ENCODE data around the gene MALT1. TPM values are rescaled to one million over a fixed set of nuclear protein-coding genes. Genes with fewer than 3 reads are reported as not detected.
A peak's percentile ranks its signal among the peaks of the same experiment; 100 is the strongest.

The MALT1 gene
- total RNA-seq, 1 experiment from 2014 or later = 24.2 TPM

GRCh38 chr18:58777471-58777870 is 106.2 kb downstream of the MALT1 start:
- intact Hi-C loops (cut with micrococcal nuclease) = no loop called here
- no peak overlapping the region for H2AFZ ChIP-seq (ENCODE audit: low read length)
- H3K9ac ChIP-seq (ENCODE audit: low read length) = no peak overlapping the region
- H3K4me3 ChIP-seq (ENCODE audit: low read length) = no peak overlapping the region
- no peak overlapping the region for H3K4me2 ChIP-seq (ENCODE audit: low read length)
- no peaks in the 10 kb centered on the region for H3F3A ChIP-seq (ENCODE audit: low read length, unreplicated experiment)
- TF ChIP-seq CTCF (conservative IDR thresholded peaks at IDR 0.05; ENCODE audit: low read depth, low read length) (no peak), EZH2 (IDR thresholded peaks at IDR 0.05; ENCODE audit: low read length, unreplicated experiment) (no peak), EZH2phosphoT487 (IDR thresholded peaks at IDR 0.05; ENCODE audit: borderline replicate concordance, low read length) (no peak)
- POLR2A ChIA-PET (ENCODE audit: unreplicated experiment) = no interaction called here
- H3K79me2 ChIP-seq (ENCODE audit: low read length) = no peaks in the 10 kb centered on the region
- no peaks in the 10 kb centered on the region for H3K27me3 ChIP-seq (ENCODE audit: low read length)
- CTCF ChIA-PET = no interaction called here
- H3K4me1 ChIP-seq (ENCODE audit: insufficient read depth, low read length) = peaks cover 3% of the 10 kb centered on the region; the same call in 1 of the 2 replicates
- no peaks in the 10 kb centered on the region for H3K9me2 ChIP-seq (replicated peaks; ENCODE audit: low read length)
- DNase-seq (no peak), ATAC-seq (no peak)
- H3K36me3 ChIP-seq (ENCODE audit: low read depth, low read length) = no peaks in the 10 kb centered on the region
- H3K9me3 ChIP-seq (ENCODE audit: low read length) = no peaks in the 10 kb centered on the region
- BruUV-seq (replicated peaks) = no TSS peak
- no peak overlapping the region for H3K27ac ChIP-seq (ENCODE audit: low read length)
- H4K20me1 ChIP-seq (ENCODE audit: low read length) = no peaks in the 10 kb centered on the region

- ATAC-seq = no peak
- H3K4me1 ChIP-seq (ENCODE audit: insufficient read depth, low read length) = peaks cover 8% of the 10 kb centered on the region
- no peak for DNase-seq
- H3K9ac ChIP-seq (ENCODE audit: low read length) = no peak overlapping the region
- no peaks in the 10 kb centered on the region for H3K27me3 ChIP-seq (ENCODE audit: low read length)
- H3K9me2 ChIP-seq (replicated peaks; ENCODE audit: low read length) = no peaks in the 10 kb centered on the region
- CTCF ChIA-PET = interaction anchor here (0.9 kb wide), 1 partner anchor 291 kb away, joined by 5 read pairs; no protein-coding TSS in a partner anchor
- no peak overlapping the region for H3K4me3 ChIP-seq (ENCODE audit: low read length)
- no peaks in the 10 kb centered on the region for H3K9me3 ChIP-seq (ENCODE audit: low read length)
- intact Hi-C loops (cut with micrococcal nuclease) = no loop called here
- H3K79me2 ChIP-seq (ENCODE audit: low read length) = peaks cover 4% of the 10 kb centered on the region
- no peak overlapping the region for H3K27ac ChIP-seq (ENCODE audit: low read length)
- no TSS peak for BruUV-seq (replicated peaks)
- no peaks in the 10 kb centered on the region for H3F3A ChIP-seq (ENCODE audit: low read length, unreplicated experiment)
- H3K36me3 ChIP-seq (ENCODE audit: low read depth, low read length) = no peaks in the 10 kb centered on the region
- POLR2A ChIA-PET (ENCODE audit: unreplicated experiment) = no interaction called here
- H3K4me2 ChIP-seq (ENCODE audit: low read length) = no peak overlapping the region
- peak overlapping the region; percentile 39; the same call in 1 of the 2 replicates for H2AFZ ChIP-seq (ENCODE audit: low read length)
- TF ChIP-seq EZH2 (IDR thresholded peaks at IDR 0.05; ENCODE audit: low read length, unreplicated experiment) (no peak), CTCF (conservative IDR thresholded peaks at IDR 0.05; ENCODE audit: low read depth, low read length) (no peak), EZH2phosphoT487 (IDR thresholded peaks at IDR 0.05; ENCODE audit: borderline replicate concordance, low read length) (no peak)
- H4K20me1 ChIP-seq (ENCODE audit: low read length) = no peaks in the 10 kb centered on the region
These were observed 108.3 kb downstream of the MALT1 start for GRCh38 chr18:58779529-58779928.

GRCh38 chr18:58780045-58780444 is 108.8 kb downstream of the MALT1 start:
- ChIA-PET CTCF (interaction anchor here (0.9 kb wide), 1 partner anchor 291 kb away, joined by 5 read pairs; no protein-coding TSS in a partner anchor), POLR2A (ENCODE audit: unreplicated experiment) (no interaction called here)
- intact Hi-C loops (cut with micrococcal nuclease) = loop anchor here (10.0 kb wide), 1 partner anchor 115 kb away; no protein-coding TSS in a partner anchor
- Histone ChIP-seq H3K9ac (ENCODE audit: low read length) (no peak overlapping the region), H3K4me2 (ENCODE audit: low read length) (no peak overlapping the region), H3K36me3 (ENCODE audit: low read depth, low read length) (no peaks in the 10 kb centered on the region), H3K79me2 (ENCODE audit: low read length) (peaks cover 8% of the 10 kb centered on the region), H4K20me1 (ENCODE audit: low read length) (no peaks in the 10 kb centered on the region), H3K9me3 (ENCODE audit: low read length) (no peaks in the 10 kb centered on the region), H3K27ac (ENCODE audit: low read length) (no peak overlapping the region), H2AFZ (ENCODE audit: low read length) (no peak overlapping the region), H3K27me3 (ENCODE audit: low read length) (no peaks in the 10 kb centered on the region), H3K4me3 (ENCODE audit: low read length) (no peak overlapping the region), H3K4me1 (ENCODE audit: insufficient read depth, low read length) (peaks cover 13% of the 10 kb centered on the region), H3K9me2 (replicated peaks; ENCODE audit: low read length) (no peaks in the 10 kb centered on the region), H3F3A (ENCODE audit: low read length, unreplicated experiment) (no peaks in the 10 kb centered on the region)
- ATAC-seq = no peak
- no TSS peak for BruUV-seq (replicated peaks)
- TF ChIP-seq EZH2phosphoT487 (IDR thresholded peaks at IDR 0.05; ENCODE audit: borderline replicate concordance, low read length) (no peak), EZH2 (IDR thresholded peaks at IDR 0.05; ENCODE audit: low read length, unreplicated experiment) (no peak), CTCF (conservative IDR thresholded peaks at IDR 0.05; ENCODE audit: low read depth, low read length) (no peak)
- DNase-seq = no peak

Measured in PC-3 (cell line).